OCI-LY1 (cell line): ENCODE measurements around the gene DNMBP.

Experiments
- H2AFZ ChIP-seq: fragments of 200-600 bp; sonication (generic), shearing (Covaris generic); 2 replicates; pipeline ENCODE4 v1.6.0; 2014; ENCODE audit warnings: antibody characterized with exemption, mild to moderate bottlenecking, low read length
- H3F3A ChIP-seq: fragments of 200-600 bp; sonication (generic), shearing (Covaris generic); 2 replicates; pipeline ENCODE4 v1.6.0; 2014; ENCODE audit warnings: mild to moderate bottlenecking, antibody characterized with exemption, low read length, moderate library complexity; ENCODE audit not compliant: insufficient read depth
- H3K27ac ChIP-seq: fragments of 200-600 bp; sonication (generic); 2 replicates; pipeline ENCODE4 v1.5.1; 2014; ENCODE audit warnings: low read length, mixed run types, mild to moderate bottlenecking, low read depth; ENCODE audit not compliant: poor library complexity, severe bottlenecking
- H3K27me3 ChIP-seq: fragments of 200-600 bp; sonication (generic); 2 replicates; pipeline ENCODE4 v1.6.0; 2014; ENCODE audit warnings: antibody characterized with exemption, mild to moderate bottlenecking, low read length, moderate library complexity; ENCODE audit not compliant: insufficient read depth
- H3K36me3 ChIP-seq: fragments of 200-600 bp; sonication (generic); 2 replicates; pipeline ENCODE4 v1.6.1; 2014; ENCODE audit warnings: mild to moderate bottlenecking, antibody characterized with exemption, low read length, moderate library complexity, mixed read lengths; ENCODE audit not compliant: insufficient read depth
- H3K4me1 ChIP-seq: fragments of 200-600 bp; sonication (generic); 2 replicates; pipeline ENCODE4 v1.5.1; 2014; ENCODE audit warnings: mild to moderate bottlenecking, low read length, moderate library complexity; ENCODE audit not compliant: insufficient read depth, severe bottlenecking
- H3K4me2 ChIP-seq: fragments of 200-600 bp; sonication (generic), shearing (Covaris generic); 2 replicates; pipeline ENCODE4 v1.6.1; 2014; ENCODE audit warnings: low read length
- H3K4me3 ChIP-seq: fragments of 200-600 bp; sonication (generic); 2 replicates; pipeline ENCODE4 v1.5.1; 2014; ENCODE audit warnings: low read length, low read depth, mild to moderate bottlenecking, mixed read lengths; ENCODE audit not compliant: poor library complexity, severe bottlenecking
- H3K79me2 ChIP-seq: fragments of 200-600 bp; shearing (Covaris generic); 2 replicates; pipeline ENCODE4 v1.6.1; 2016; ENCODE audit warnings: mixed run types, low read length, mixed read lengths; ENCODE audit not compliant: insufficient read depth
- H3K9ac ChIP-seq: fragments of 200-600 bp; sonication (generic), shearing (Covaris generic); 2 replicates; pipeline ENCODE4 v1.6.1; 2014; ENCODE audit warnings: mild to moderate bottlenecking, low read length, mixed read lengths
- H3K9me2 ChIP-seq: fragments of 200-600 bp; sonication (generic), shearing (Covaris generic); 2 replicates; pipeline ENCODE4 v1.6.1; 2014; ENCODE audit warnings: low read depth, mild to moderate bottlenecking, low read length, mixed read lengths
- H3K9me3 ChIP-seq: fragments of 200-600 bp; shearing (Covaris generic); 2 replicates; pipeline ENCODE4 v1.6.1; 2014; ENCODE audit warnings: low read length, mixed read lengths
- H4K20me1 ChIP-seq: fragments of 200-600 bp; sonication (generic), shearing (Covaris generic); 2 replicates; pipeline ENCODE4 v1.6.0; 2016; ENCODE audit warnings: mild to moderate bottlenecking, low read length; ENCODE audit not compliant: insufficient read depth
- EZH2 ChIP-seq: fragments of 200-600 bp; sonication (generic), shearing (Covaris generic); IDR thresholded peaks from 2 replicates; pipeline ENCODE4 v1.8.0; 2017; ENCODE audit warnings: borderline replicate concordance, mixed run types, mild to moderate bottlenecking, antibody characterized with exemption, low read length, moderate library complexity, mixed read lengths
- TF ChIP-seq, protein P1 (sequence below): fragments of 200-600 bp; sonication (generic), shearing (Covaris generic); IDR thresholded peaks from 2 replicates; pipeline ENCODE4 v1.5.1; 2017; ENCODE audit warnings: mild to moderate bottlenecking, antibody characterized with exemption, low read length, moderate library complexity, mixed read lengths

The DNMBP gene

GRCh38 chr10:100037758-100038315 is 28.1 kb upstream of the DNMBP start:
- Histone ChIP-seq H3K9ac (no peak overlapping the region), H3K9me3 (no peaks in the 10 kb centered on the region), H3K4me1 (no peaks in the 10 kb centered on the region), H3K79me2 (no peaks in the 10 kb centered on the region), H3K27ac (no peak overlapping the region), H4K20me1 (no peaks in the 10 kb centered on the region), H3K27me3 (no peaks in the 10 kb centered on the region), H3K4me2 (no peak overlapping the region), H3K36me3 (no peaks in the 10 kb centered on the region), H3K4me3 (no peak overlapping the region), H2AFZ (no peak overlapping the region), H3F3A (no peaks in the 10 kb centered on the region), H3K9me2 (no peaks in the 10 kb centered on the region)
- TF ChIP-seq, protein P1, sequence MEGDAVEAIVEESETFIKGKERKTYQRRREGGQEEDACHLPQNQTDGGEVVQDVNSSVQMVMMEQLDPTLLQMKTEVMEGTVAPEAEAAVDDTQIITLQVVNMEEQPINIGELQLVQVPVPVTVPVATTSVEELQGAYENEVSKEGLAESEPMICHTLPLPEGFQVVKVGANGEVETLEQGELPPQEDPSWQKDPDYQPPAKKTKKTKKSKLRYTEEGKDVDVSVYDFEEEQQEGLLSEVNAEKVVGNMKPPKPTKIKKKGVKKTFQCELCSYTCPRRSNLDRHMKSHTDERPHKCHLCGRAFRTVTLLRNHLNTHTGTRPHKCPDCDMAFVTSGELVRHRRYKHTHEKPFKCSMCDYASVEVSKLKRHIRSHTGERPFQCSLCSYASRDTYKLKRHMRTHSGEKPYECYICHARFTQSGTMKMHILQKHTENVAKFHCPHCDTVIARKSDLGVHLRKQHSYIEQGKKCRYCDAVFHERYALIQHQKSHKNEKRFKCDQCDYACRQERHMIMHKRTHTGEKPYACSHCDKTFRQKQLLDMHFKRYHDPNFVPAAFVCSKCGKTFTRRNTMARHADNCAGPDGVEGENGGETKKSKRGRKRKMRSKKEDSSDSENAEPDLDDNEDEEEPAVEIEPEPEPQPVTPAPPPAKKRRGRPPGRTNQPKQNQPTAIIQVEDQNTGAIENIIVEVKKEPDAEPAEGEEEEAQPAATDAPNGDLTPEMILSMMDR: no peak
- TF ChIP-seq EZH2: no peak

- Histone ChIP-seq H3F3A (no peaks in the 10 kb centered on the region), H3K9me3 (no peaks in the 10 kb centered on the region), H3K9ac (no peak overlapping the region), H3K27ac (no peak overlapping the region), H3K4me2 (no peak overlapping the region), H3K4me1 (no peaks in the 10 kb centered on the region), H3K79me2 (no peaks in the 10 kb centered on the region), H3K4me3 (no peak overlapping the region), H3K9me2 (no peaks in the 10 kb centered on the region), H3K27me3 (no peaks in the 10 kb centered on the region), H3K36me3 (no peaks in the 10 kb centered on the region), H4K20me1 (no peaks in the 10 kb centered on the region), H2AFZ (no peak overlapping the region)
- no peak for TF ChIP-seq EZH2
- TF ChIP-seq, protein P1: no peak
Measured at GRCh38 chr10:100036850-100037249, 27.1 kb upstream of the DNMBP start.

DNA sequence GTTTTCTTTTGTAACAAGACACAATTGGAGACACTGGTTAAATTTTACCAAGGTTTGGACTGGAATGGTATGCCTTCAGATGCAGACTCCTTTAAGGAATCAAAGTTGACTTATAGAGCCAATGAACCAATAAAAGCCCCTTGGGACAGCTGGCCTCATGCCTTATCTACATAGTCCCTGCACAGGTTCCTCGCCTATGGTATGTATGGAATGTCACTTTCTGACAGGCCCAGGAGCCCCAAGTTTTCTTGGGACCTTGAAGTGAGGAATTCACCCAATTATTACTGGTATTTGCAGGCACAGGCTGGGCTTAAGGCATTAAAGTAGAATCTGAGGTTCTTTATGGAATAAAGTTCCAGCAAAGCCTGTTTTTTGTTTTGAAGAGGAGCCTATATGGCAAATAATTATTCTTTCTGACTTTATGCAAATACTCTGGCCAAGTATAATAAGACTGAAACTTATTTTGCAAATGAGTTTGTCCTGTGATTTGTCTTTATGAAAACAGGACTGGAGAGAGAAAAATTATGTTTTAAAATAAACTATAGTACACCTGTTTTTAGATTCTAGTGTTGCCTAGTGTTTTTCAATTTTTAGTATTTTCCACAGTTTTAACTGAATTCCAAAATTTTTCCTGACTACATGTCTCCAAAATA is 24.1 kb upstream of the DNMBP start:
- Histone ChIP-seq H3K9me2 (no peaks in the 10 kb centered on the region), H3K4me1 (no peaks in the 10 kb centered on the region), H3K27me3 (no peaks in the 10 kb centered on the region), H3F3A (no peaks in the 10 kb centered on the region), H3K9ac (no peak overlapping the region), H3K4me3 (no peak overlapping the region), H4K20me1 (no peaks in the 10 kb centered on the region), H3K27ac (no peak overlapping the region), H3K9me3 (no peaks in the 10 kb centered on the region), H2AFZ (no peak overlapping the region), H3K36me3 (no peaks in the 10 kb centered on the region), H3K4me2 (no peak overlapping the region), H3K79me2 (no peaks in the 10 kb centered on the region)
- TF ChIP-seq EZH2: no peak
- TF ChIP-seq, protein P1: no peak
